Stimulated activated CD8-positive, alpha-beta memory T cell treated with anti-CD3 and anti-CD28 coated beads, Interleukin-7, amount 100 ng/mL, for 1 hour (primary cell): ENCODE data around the gene NR6A1.

Experiments
- DNase-seq, 2 donors: peaks; one replicate each; pipeline ENCODE4 v3.0.0-alpha.2; 2020; ENCODE audit warnings: low read depth in 2 of 2

The NR6A1 gene

GRCh38 chr9:124504530-124505005 is 266.5 kb downstream of the NR6A1 start:
- no peak for DNase-seq

GRCh38 chr9:124503713-124504529 is 267.2 kb downstream of the NR6A1 start:
- DNase-seq = no peak

GRCh38 chr9:124502711-124503702 is 268.1 kb downstream of the NR6A1 start:
- DNase-seq = no peak

- DNase-seq = no peak
These were observed 269.3 kb downstream of the NR6A1 start for GRCh38 chr9:124501771-124502320.

GRCh38 chr9:124500796-124501611 is 270.1 kb downstream of the NR6A1 start:
- no peak for DNase-seq

- DNase-seq = no peak
These were observed 270.9 kb downstream of the NR6A1 start for GRCh38 chr9:124500028-124500795.

- no peak for DNase-seq
These were observed 271.9 kb downstream of the NR6A1 start for GRCh38 chr9:124499216-124499615.

GRCh38 chr9:124498499-124499146 is 272.5 kb downstream of the NR6A1 start:
- no peak for DNase-seq

GRCh38 chr9:124498040-124498439 is 273.1 kb downstream of the NR6A1 start:
- no peak for DNase-seq

- no peak for DNase-seq
These were observed 273.7 kb downstream of the NR6A1 start for GRCh38 chr9:124497441-124497840.

GRCh38 chr9:124496463-124496862 is 274.6 kb downstream of the NR6A1 start:
- DNase-seq = no peak

GRCh38 chr9:124496075-124496449 is 275.0 kb downstream of the NR6A1 start:
- no peak for DNase-seq

- no peak for DNase-seq
These were observed 275.7 kb downstream of the NR6A1 start for GRCh38 chr9:124495126-124496074.

- DNase-seq = no peak
These were observed 277.2 kb downstream of the NR6A1 start for GRCh38 chr9:124493794-124494479.

- no peak for DNase-seq
These were observed 277.9 kb downstream of the NR6A1 start for GRCh38 chr9:124493218-124493617.

GRCh38 chr9:124492818-124493217 is 278.3 kb downstream of the NR6A1 start:
- DNase-seq = no peak

GRCh38 chr9:124491049-124491975 is 279.8 kb downstream of the NR6A1 start:
- DNase-seq = no peak
